Measurements from ENCODE around the gene THOC7.

- TF ChIP-seq CTCF (IDR thresholded peaks at IDR 0.05) (no peak), POLR2AphosphoS5 (IDR thresholded peaks at IDR 0.05) (no peak), POLR2A (IDR thresholded peaks at IDR 0.05) (no peak), EP300 (IDR thresholded peaks at IDR 0.05) (no peak)
Observed at GRCh38 chr3:63895422-63896189, 32.0 kb upstream of the THOC7 start.

Measured in gastroesophageal sphincter (tissue), 3 donors.